Neural cell (in vitro differentiated cells): ENCODE measurements around the gene KIF20B.

Source experiments
- EP300 ChIP-seq: fragments of 450-650 bp; conservative IDR thresholded peaks from 2 replicates; pipeline ENCODE4 v1.6.1; 2014; ENCODE audit warnings: antibody characterized with exemption, mild to moderate bottlenecking, moderate library complexity; ENCODE audit not compliant: poor library complexity, severe bottlenecking
- EZH2 ChIP-seq: fragments of 200-600, 300-800 bp; shearing (Covaris generic), sonication (generic); IDR thresholded peaks from 2 replicates; pipeline ENCODE4 v1.6.1; 2014; ENCODE audit warnings: antibody characterized with exemption, low read length, borderline replicate concordance, mild to moderate bottlenecking; ENCODE audit not compliant: insufficient read depth, poor library complexity, severe bottlenecking
- MXI1 ChIP-seq: fragments of 450-650 bp; conservative IDR thresholded peaks from 2 replicates; pipeline ENCODE4 v1.6.1; 2014; ENCODE audit warnings: antibody characterized with exemption, mild to moderate bottlenecking; ENCODE audit not compliant: poor library complexity, severe bottlenecking
- POLR2AphosphoS5 ChIP-seq: IDR thresholded peaks from 2 replicates; pipeline ENCODE4 v1.6.1; 2012
- RAD21 ChIP-seq: fragments of 450-650 bp; conservative IDR thresholded peaks from 2 replicates; pipeline ENCODE4 v1.6.1; 2014; ENCODE audit warnings: antibody characterized with exemption, mild to moderate bottlenecking, moderate library complexity
- SMC3 ChIP-seq: fragments of 450-650 bp; conservative IDR thresholded peaks from 2 replicates; pipeline ENCODE4 v1.6.1; 2014; ENCODE audit warnings: antibody characterized with exemption, mild to moderate bottlenecking, moderate library complexity; ENCODE audit not compliant: poor library complexity
- TAF1 ChIP-seq: IDR thresholded peaks from 2 replicates; pipeline ENCODE4 v1.6.1; 2012; ENCODE audit warnings: low read depth
- TF ChIP-seq, protein P1 (sequence below): fragments of 450-650 bp; IDR thresholded peaks from 2 replicates; pipeline ENCODE4 v1.5.1; 2014; ENCODE audit warnings: antibody characterized with exemption, mild to moderate bottlenecking, moderate library complexity; ENCODE audit not compliant: poor library complexity, severe bottlenecking

DNA sequence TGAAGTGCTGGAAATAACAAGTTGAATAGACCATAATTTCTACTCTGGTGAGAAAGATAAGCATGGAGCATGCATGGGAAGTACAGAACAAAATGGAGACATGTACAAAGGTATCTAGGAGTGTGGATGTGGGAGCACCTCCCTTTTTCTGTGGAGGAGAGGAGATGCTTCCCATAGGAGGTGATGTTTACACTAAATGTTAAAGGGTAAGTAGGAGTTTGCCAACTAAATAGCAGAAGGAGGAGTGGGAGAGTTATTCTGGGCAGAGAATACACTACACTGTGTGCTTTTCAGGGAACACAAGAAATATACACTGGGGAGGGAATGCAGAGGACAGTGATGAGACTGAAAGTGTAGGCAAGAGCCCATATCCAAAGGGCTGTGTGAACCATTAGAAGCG is 35.3 kb upstream of the KIF20B start:
- TF ChIP-seq, protein P1, sequence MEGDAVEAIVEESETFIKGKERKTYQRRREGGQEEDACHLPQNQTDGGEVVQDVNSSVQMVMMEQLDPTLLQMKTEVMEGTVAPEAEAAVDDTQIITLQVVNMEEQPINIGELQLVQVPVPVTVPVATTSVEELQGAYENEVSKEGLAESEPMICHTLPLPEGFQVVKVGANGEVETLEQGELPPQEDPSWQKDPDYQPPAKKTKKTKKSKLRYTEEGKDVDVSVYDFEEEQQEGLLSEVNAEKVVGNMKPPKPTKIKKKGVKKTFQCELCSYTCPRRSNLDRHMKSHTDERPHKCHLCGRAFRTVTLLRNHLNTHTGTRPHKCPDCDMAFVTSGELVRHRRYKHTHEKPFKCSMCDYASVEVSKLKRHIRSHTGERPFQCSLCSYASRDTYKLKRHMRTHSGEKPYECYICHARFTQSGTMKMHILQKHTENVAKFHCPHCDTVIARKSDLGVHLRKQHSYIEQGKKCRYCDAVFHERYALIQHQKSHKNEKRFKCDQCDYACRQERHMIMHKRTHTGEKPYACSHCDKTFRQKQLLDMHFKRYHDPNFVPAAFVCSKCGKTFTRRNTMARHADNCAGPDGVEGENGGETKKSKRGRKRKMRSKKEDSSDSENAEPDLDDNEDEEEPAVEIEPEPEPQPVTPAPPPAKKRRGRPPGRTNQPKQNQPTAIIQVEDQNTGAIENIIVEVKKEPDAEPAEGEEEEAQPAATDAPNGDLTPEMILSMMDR, result no peak
- TF ChIP-seq SMC3 (no peak), EZH2 (no peak), EP300 (no peak), POLR2AphosphoS5 (no peak), RAD21 (no peak), MXI1 (no peak), TAF1 (no peak)
